AG04449 (cell line): Measurements from ENCODE around the gene ZDHHC4.
A peak's percentile ranks its signal among the peaks of the same experiment; 100 is the strongest.
"Not testable (repeated sequence)": the region's sequence is repeated elsewhere in the genome, so short reads cannot be mapped to it uniquely, and the experiment has no call there.

Experiments used
- CTCF ChIA-PET: fragments of 350-600 bp; formaldehyde crosslinking; extraction: SDS; loops from one replicate; lab custom pipeline; 2021; ENCODE audit warnings: antibody characterized with exemption; lab: Yijun Ruan, JAX
- POLR2A ChIA-PET: fragments of 400-600, 350-600 bp; formaldehyde crosslinking; extraction: SDS; loops from one replicate; lab custom pipeline; 2020; ENCODE audit warnings: antibody characterized with exemption, inconsistent platforms; lab: Yijun Ruan, JAX
- DNase-seq: peaks from one replicate; pipeline ENCODE4 v3.0.0-alpha.2; 2010; ENCODE audit warnings: low read depth, low spot score
- H3K4me3 ChIP-seq: 2 replicates; pipeline ENCODE4 v1.5.1; 2011; ENCODE audit warnings: low read depth, mild to moderate bottlenecking, control low read depth, low read length
- CTCF ChIP-seq: IDR thresholded peaks from one replicate; pipeline ENCODE4 v1.5.1; 2011; ENCODE audit warnings: mild to moderate bottlenecking, moderate library complexity, low read length, control low read depth, inconsistent platforms; ENCODE audit not compliant: insufficient read depth; ENCODE audit errors: missing control alignments

Gene ZDHHC4

GRCh38 chr7:6571160-6571779 is 6.0 kb upstream of the ZDHHC4 start:
- DNase-seq: no peak
- POLR2A ChIA-PET: no interaction called here
- no peak overlapping the region for H3K4me3 ChIP-seq
- CTCF ChIA-PET: interaction anchor here (0.9 to 1.7 kb wide), 2 partner anchors 12 to 53 kb away, joined by 4 to 6 read pairs; no protein-coding TSS in a partner anchor
- no peak for TF ChIP-seq CTCF

DNA sequence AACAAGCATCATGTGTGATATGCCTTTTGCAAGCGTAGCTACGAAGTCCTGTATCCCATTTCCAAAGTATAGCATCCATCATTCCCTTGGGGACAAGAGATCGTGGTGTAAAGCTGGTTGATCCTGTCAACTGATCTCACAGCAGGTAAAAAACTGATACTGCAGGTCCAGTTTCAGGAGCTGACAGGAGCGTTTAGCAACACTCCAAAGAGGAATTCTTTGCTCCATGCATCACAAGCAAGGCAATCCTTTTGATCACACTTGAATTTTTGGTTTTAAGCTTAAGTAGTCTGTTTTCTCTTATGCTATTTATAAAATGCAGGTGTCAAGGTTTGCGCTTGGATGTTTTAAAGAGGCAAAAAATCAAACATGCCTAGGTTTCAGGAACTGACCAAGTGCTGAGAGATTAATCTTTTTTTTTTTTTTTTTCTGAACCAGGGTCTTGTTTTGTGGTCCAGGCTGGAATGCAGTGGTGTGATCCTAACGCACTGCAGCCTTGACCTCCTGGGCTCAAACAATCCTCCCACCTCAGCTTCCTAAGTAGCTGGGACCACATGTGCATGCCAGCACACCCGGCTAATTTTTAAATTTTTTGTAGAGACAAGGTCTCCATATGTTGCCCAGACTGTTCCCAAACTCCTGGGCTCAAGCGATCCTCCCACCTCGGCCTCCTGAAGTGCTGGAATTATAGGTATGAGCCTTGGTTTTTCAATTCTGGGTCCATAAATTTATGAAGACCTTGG is 1.8 kb upstream of the ZDHHC4 start:
- no peak for TF ChIP-seq CTCF
- POLR2A ChIA-PET: interaction anchor here (4.1 kb wide), 1 partner anchor 15 kb away, joined by 21 read pairs; the partner anchor contains the start of gene INTS15
- CTCF ChIA-PET: interaction anchor here (2.0 to 6.3 kb wide), 4 partner anchors 9 to 59 kb away, joined by 9 to 63 read pairs (median 16); partner anchors contain the start of gene INTS15
- H3K4me3 ChIP-seq: no peak overlapping the region
- DNase-seq: no peak

- no peak for DNase-seq
- ChIA-PET POLR2A (interaction anchor here (4.1 kb wide), 1 partner anchor 14 kb away, joined by 21 read pairs; the partner anchor contains the start of gene INTS15), CTCF (interaction anchor here (2.0 to 6.3 kb wide), 4 partner anchors 9 to 60 kb away, joined by 9 to 63 read pairs (median 16); partner anchors contain the start of gene INTS15)
- TF ChIP-seq CTCF: no peak
- H3K4me3 ChIP-seq: peak overlapping the region; percentile 64
These were observed 1.0 kb upstream of the ZDHHC4 start for GRCh38 chr7:6576024-6576866.

DNA sequence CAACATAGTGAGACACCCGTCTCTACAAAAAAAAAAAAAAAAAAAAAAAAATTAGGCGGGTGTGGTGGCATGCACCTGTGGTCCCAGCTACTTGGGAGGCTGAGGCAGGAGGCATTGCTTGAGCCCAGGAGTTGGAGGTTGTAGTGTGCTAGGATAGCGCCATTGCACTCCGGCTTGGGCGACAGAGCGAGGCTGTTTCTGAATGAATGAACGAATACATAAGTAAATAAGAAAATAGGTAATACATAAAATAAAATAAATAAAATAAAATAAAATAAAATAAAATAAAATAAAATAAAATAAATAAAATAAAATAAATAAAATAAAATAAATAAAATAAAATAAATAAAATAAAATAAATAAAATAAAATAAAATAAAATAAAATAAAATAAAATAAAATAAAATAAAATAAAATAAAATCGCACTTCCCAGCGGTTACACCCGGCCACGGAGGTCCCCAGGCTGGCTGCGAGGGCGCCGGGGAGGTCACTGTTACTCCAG is 336 bp upstream of the ZDHHC4 start:
- H3K4me3 ChIP-seq: peak overlapping the region; percentile 74
- POLR2A ChIA-PET: interaction anchor here (4.1 kb wide), 1 partner anchor 13 kb away, joined by 21 read pairs; the partner anchor contains the start of gene INTS15
- DNase-seq: not testable (repeated sequence)
- CTCF ChIA-PET: interaction anchor here (0.7 to 6.3 kb wide), 6 partner anchors 13 to 61 kb away, joined by 3 to 63 read pairs (median 7); partner anchors contain the start of gene INTS15

DNA sequence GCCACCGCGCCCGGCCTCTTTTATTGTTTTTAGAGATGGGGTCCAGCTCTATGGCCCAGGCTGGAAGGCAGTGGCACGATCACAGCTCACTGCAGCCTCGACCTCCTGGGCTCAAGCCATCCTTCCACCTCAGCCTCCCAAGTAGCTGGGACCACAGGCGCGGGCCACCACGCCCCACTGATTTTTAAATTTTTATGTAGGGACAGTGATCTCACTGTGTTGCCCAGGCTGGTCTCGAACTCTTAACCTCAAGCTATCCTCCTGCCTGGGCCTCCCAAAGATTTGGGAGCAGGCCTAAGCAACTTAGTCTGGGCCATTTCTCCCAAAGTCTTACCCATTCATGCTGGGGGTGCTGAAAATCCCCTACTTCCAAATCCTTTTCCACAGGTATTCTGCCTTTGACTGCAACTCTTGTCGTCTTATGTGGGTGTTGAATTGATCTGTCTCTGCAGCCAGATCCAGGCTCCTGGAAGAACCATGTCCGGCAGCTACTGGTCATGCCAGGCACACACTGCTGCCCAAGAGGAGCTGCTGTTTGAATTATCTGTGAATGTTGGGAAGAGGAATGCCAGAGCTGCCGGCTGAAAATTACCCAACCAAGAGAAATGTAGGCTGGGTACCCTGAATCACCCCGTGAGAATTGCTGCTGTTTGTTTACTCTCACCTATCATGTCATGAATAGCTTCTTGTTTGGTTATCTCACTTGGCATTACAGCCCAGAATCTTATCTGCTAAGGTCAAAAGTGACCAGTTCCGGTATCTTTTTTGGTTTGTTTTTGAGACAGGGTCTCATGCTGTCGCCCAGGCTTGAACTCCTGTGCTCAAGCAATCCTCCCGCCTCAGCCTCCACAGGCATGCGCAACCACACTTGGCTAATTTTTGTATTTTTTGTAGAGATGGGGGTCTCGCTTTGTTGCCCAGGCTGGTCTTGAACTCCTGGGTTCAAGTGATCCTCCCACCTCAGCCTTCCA is 1.1 kb downstream of the ZDHHC4 start:
- no peak for DNase-seq
- CTCF ChIA-PET: interaction anchor here (0.6 to 6.3 kb wide), 5 partner anchors 11 to 82 kb away, joined by 3 to 63 read pairs (median 4); partner anchors contain the start of gene INTS15
- peak overlapping the region; percentile 74 for H3K4me3 ChIP-seq
- TF ChIP-seq CTCF: no peak
- POLR2A ChIA-PET: interaction anchor here (4.1 kb wide), 1 partner anchor 12 kb away, joined by 21 read pairs; the partner anchor contains the start of gene INTS15
